HG02678 (cell line): ENCODE data around the gene STKLD1.

Experiments used
- ATAC-seq: cut with Tn5 transposase; IDR thresholded peaks from one replicate; pipeline ENCODE4 v1.9.1; 2021; ENCODE audit warnings: mild to moderate bottlenecking, moderate library complexity; ENCODE audit not compliant: unreplicated experiment

The STKLD1 gene

DNA sequence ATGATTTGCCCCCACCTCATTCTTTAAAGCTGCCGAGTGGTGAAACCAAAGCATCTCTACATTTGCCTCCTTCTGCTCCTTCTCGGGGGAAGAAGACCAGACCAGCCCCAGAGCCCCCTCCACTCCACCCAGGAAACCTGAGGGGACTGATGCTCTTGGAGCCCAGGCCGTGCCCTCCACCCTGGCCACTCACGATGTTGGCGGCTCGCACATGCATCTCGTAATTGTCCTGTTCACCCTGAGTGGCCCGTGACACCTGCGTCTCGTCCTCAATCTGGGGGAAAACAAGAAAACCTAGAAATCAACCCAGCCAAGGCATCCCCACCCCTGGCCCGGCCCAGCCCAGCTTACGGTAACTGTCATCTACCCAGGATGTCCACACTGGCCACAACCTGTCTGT, 31.2 kb upstream of the STKLD1 start:
- ATAC-seq = no peak

GRCh38 chr9:133345596-133345995, 30.6 kb upstream of the STKLD1 start:
- ATAC-seq = no peak

GRCh38 chr9:133346021-133346785, 30.0 kb upstream of the STKLD1 start:
- ATAC-seq = no peak

- ATAC-seq = peak; percentile 27
Observed at GRCh38 chr9:133347515-133347984, 28.6 kb upstream of the STKLD1 start.

DNA sequence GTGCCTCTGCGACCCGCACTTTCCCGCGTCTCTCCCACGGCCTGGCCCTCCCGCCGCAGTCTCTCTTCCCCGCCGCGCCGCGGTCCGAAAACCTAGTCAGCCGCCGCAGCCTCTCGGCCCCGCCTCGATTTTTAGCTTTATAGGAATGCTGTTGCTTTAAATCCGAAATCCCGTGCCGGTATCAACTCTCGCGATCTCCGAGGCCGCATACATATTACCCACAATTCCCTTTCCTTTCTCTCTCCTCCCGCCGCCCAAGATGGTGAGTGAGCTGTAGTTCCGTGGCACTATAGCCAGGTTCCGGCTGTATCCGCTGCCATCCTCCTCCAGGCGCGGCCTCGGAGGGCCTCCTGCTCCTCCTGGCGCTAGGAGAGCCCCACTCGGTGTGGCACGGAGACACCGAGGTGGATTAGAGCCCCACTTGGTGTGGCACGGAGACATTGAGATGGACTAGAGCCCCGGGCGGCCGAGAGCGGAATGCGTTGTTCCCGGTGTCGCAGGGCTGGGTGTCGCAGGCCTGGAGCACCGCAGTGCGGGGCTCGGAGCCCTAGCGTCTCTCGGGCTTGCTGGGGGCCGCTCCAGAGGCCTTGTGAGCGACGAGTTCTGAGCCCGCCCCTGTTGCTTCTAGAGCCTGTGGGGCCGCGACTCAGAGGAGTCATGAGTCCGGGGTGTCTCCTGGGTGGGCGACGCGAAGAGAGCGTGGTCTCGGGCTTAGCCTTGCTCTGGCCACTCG, 28.0 kb upstream of the STKLD1 start, which contains the start of the genes MED22 and RPL7A:
Gene MED22, minus strand, starts transcription at position 147 of the 733 bp plus-strand sequence. CDS start 1,469 bp downstream, outside the sequence.
Gene RPL7A, plus strand, starts transcription at position 234 of the 733 bp plus-strand sequence. Its CDS starts 26 bp downstream, at position 260.
- ATAC-seq = peak; percentile 79

DNA sequence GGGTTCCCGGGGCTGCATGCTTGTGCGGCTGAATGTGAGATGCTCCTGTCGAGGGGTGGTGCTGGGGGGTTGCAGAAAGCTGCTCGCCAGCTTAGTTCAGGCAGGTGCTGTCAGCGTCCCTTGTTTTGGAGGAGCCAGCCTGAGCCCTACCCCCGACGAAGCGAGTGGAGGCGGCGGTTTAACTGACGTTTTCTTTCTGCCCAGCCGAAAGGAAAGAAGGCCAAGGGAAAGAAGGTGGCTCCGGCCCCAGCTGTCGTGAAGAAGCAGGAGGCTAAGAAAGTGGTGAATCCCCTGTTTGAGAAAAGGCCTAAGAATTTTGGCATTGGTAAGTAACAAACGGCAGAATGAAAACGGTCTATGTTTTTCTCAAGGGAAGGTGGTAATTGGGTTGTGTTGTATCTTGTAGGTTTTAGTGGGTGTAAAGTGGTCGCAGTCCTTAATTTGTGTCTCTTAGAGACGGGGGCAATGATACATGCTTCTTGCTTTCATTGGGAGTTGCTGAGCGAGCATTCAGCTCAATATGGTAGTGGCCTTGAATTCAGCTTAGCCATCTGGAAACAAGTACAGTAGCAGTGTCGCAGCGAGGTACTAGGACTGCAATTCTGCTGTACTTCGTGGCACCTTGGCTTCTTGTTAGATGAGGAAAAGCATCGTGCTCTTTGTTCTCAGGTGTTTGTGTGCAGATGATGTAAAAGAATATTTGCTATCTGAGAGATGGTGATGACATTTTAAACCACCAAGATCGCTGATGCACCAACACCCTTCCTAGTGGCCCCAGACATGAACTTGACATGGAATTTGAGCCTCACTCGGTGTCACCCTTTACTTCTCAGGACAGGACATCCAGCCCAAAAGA, 27.2 kb upstream of the STKLD1 start:
- no peak for ATAC-seq

DNA sequence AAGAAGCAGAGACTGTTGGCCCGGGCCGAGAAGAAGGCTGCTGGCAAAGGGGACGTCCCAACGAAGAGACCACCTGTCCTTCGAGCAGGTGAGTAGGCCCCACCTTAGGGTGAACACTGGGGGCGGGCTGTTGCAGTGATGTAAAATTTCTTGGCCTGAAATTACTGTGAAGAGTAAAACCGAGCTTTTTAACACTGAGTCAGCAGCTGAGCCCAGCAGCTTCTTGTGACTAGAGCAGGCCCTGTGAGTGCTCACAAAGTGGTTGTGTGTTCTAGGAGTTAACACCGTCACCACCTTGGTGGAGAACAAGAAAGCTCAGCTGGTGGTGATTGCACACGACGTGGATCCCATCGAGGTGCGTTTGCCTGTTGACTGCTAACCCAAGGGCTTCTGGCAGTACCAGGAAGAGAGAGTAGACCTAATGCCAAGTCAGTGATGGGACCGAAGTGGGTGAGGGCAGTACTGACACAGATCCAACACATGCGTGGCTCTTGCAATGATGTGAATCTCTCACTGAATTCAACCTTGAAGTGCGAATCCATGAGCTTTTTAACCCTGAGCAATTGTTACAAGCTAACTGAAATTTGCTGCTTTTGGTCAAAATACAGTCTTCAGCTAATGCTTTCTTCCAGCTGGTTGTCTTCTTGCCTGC, 26.1 kb upstream of the STKLD1 start:
- no peak for ATAC-seq

- no peak for ATAC-seq
Observed at GRCh38 chr9:133351526-133351907, 24.6 kb upstream of the STKLD1 start.

- ATAC-seq = no peak
Observed at GRCh38 chr9:133351908-133352634, 24.1 kb upstream of the STKLD1 start.

- no peak for ATAC-seq
Observed at GRCh38 chr9:133352635-133353340, 23.4 kb upstream of the STKLD1 start.

- ATAC-seq = no peak
Observed at GRCh38 chr9:133353548-133353947, 22.6 kb upstream of the STKLD1 start.

DNA sequence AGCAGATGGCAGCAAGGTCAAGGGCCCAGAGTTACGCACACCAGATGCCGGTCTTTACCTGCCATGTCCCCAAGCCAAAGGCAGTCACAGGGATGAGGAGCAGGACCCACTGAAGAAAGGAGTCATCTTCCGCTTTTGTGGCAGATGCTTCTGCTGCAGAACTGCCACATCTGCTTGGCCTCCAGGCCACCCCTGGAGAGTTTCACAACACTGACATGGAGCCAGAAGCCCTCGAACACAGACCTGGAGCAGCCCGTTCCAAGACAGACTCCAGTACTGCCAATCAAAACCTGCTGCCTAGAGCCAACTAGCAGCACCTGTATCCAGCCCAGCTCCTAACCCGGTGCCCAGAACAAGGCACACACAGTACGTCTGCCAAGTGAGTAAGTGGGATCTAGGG, 21.4 kb upstream of the STKLD1 start:
- ATAC-seq = no peak

DNA sequence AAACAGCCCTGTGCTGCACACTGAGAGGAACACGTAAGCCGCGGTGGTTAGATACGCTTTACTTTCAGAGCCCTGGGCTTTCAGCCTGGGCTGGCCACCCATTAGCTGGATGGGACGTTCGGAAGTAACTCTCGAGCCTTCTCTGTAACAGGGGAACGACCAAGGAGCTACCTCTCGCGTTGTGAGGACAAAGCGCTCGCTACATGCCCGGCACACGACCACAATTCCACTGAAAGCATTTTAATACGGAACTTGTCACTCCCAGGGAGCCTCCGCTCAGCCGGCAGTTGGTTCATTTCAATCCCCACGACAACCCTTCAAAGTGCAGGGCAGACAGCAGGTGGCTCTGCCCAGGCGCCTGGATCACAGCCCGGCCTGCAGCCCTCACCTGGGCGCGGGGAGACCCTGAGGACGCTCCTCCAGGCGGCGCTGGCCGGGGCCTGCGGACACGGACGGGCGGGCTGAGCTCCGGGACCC, 20.2 kb upstream of the STKLD1 start:
- ATAC-seq = peak; percentile 44

- ATAC-seq = peak; percentile 71
Observed at GRCh38 chr9:133356391-133357091, 19.6 kb upstream of the STKLD1 start, which contains the start of the genes SURF1 and SURF2. Gene SURF1, minus strand, starts transcription at chr9:133356487. Its CDS starts 34 bp downstream, at chr9:133356453. Gene SURF2, plus strand, starts transcription at chr9:133356550. Its CDS starts 43 bp downstream, at chr9:133356593.

DNA sequence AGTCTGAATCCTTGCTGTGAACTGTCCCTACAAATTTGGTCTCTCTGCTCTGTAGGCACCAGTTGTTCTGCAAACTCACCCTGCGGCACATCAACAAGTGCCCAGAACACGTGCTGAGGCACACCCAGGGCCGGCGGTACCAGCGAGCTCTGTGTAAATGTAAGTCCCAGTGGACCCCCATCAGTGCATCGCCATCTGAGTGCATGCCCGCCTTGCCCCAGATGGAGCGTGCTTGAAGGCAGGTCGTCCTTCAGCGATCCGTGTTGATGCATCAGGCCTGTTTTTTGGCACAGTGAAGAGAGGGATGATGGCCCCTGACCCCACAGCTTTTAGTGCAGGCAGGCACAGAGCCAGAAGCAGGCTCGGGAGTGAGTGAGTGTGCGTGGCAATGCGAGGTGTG, 18.5 kb upstream of the STKLD1 start:
- ATAC-seq = no peak

DNA sequence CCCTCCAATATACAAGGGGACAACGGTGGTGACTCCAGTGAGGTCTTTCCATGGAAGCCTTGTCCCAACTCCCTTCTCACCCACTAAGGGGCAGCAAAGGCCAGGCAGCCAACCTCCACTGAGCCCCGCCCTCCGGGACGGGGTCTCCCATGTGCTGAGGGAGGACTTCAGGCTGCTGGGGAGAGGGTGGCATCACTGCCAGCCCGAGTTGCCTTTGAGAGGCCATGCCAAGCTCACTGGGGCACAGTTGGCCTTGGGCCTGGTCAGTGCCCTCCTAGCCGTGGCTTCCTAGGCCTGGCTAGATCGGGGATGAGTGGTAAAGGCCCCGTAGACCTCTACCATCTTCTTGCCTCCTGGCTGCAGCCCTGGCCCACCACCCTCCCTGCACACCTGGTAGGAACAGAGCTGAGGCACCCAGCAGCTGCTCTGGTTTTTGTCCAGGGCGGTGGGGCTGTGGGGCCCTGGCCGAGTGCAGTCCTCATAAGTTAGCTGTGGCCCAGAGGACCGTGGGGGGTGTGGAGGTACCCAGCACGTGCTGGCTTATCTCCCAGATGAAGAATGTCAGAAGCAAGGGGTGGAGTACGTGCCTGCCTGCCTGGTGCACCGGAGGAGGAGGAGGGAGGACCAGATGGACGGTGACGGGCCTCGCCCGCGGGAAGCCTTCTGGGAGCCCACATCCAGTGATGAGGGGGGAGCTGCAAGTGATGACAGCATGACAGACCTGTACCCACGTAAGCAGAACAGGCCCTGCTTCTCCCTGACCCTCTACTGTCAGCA, 16.6 kb upstream of the STKLD1 start:
- no peak for ATAC-seq
